ENCODE data around the gene MAGEC1.

MAGEC1 gene

DNA sequence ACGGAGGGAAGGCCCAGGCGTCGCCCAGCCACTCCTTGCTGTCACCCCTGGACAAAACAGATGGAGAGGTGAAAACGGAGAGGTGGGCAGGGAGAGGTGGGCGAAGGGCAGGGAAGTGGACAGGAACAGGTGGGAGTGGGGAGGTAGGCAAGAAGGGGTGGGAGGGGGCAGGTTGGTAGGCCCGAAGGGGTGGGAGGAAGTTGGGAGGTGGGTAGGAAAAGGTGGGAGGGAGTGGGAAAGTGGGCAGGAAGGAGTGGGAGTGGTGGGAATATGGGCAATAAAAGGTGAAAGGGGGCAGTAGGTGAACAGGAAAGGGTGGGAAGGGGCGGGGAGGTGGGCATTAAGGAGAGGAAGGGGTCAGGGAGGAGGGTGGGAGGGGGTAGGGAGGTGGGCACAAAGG is 9.0 kb upstream of the MAGEC1 start:
- TF ChIP-seq, protein P1, sequence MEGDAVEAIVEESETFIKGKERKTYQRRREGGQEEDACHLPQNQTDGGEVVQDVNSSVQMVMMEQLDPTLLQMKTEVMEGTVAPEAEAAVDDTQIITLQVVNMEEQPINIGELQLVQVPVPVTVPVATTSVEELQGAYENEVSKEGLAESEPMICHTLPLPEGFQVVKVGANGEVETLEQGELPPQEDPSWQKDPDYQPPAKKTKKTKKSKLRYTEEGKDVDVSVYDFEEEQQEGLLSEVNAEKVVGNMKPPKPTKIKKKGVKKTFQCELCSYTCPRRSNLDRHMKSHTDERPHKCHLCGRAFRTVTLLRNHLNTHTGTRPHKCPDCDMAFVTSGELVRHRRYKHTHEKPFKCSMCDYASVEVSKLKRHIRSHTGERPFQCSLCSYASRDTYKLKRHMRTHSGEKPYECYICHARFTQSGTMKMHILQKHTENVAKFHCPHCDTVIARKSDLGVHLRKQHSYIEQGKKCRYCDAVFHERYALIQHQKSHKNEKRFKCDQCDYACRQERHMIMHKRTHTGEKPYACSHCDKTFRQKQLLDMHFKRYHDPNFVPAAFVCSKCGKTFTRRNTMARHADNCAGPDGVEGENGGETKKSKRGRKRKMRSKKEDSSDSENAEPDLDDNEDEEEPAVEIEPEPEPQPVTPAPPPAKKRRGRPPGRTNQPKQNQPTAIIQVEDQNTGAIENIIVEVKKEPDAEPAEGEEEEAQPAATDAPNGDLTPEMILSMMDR (conservative IDR thresholded peaks at IDR 0.05; ENCODE audit: low read depth, low read length), result no peak
- Histone ChIP-seq H3K4me3 (IDR thresholded peaks at IDR 0.05; ENCODE audit: insufficient read depth, low read depth, low read length) (no peak overlapping the region), H4K20me1 (ENCODE audit: insufficient read depth) (no peaks in the 10 kb centered on the region), H3K4me2 (no peak overlapping the region), H2AFZ (ENCODE audit: low read depth) (no peak overlapping the region), H3K4me1 (ENCODE audit: low read depth, poor library complexity, severe bottlenecking) (no peaks in the 10 kb centered on the region), H3K9ac (no peak overlapping the region), H3K79me2 (ENCODE audit: insufficient read depth, low read depth) (no peaks in the 10 kb centered on the region), H3K36me3 (ENCODE audit: insufficient read depth) (no peaks in the 10 kb centered on the region), H3K27ac (no peak overlapping the region), H3K27me3 (ENCODE audit: insufficient read depth, low read depth) (no peaks in the 10 kb centered on the region)

DNA sequence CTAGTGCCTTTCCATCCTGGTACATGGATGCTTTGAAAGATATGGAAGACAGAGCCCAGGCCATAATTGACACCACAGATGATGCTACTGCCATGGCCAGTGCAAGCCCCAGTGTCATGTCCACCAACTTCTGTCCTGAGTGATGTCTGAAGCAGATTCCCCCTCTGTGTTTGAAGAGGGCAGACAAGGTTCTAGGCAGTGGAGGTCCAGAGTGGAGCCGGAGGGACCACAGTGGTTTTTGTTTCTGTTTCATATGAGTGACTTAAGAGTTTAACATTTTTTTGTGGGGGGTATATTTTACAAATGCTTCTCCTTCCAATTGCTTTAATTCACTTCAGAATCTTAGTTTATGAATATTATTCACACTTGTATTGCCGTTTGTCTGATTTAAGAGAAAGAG is 6.0 kb upstream of the MAGEC1 start:
- Histone ChIP-seq H3K9ac (no peak overlapping the region), H3K79me2 (ENCODE audit: insufficient read depth, low read depth) (no peaks in the 10 kb centered on the region), H3K4me2 (no peak overlapping the region), H3K4me3 (IDR thresholded peaks at IDR 0.05; ENCODE audit: insufficient read depth, low read depth, low read length) (no peak overlapping the region), H3K36me3 (ENCODE audit: insufficient read depth) (no peaks in the 10 kb centered on the region), H3K4me1 (ENCODE audit: low read depth, poor library complexity, severe bottlenecking) (no peaks in the 10 kb centered on the region), H4K20me1 (ENCODE audit: insufficient read depth) (no peaks in the 10 kb centered on the region), H2AFZ (ENCODE audit: low read depth) (no peak overlapping the region), H3K27ac (no peak overlapping the region), H3K27me3 (ENCODE audit: insufficient read depth, low read depth) (no peaks in the 10 kb centered on the region)
- TF ChIP-seq, protein P1 (conservative IDR thresholded peaks at IDR 0.05; ENCODE audit: low read depth, low read length), result no peak

DNA sequence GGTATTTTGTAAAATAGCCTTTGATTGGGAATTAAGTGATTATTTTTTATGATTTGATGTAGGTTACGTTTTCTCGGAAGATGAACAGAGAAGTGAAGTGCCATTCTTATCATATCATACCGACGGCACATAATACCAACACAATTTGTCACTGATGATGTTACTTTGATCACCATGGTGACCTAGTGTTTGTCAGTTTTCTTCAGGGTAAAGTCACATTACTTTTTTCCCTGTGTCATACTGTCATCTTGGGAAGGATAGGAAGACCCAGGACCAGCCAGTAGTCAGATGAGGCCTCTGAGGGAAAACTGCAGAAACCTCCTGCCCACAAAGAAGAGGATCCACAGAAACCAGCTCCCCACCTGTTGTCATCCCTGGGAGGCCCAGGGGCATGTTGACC is 1.3 kb upstream of the MAGEC1 start:
- Histone ChIP-seq H4K20me1 (ENCODE audit: insufficient read depth) (no peaks in the 10 kb centered on the region), H3K9ac (no peak overlapping the region), H3K36me3 (ENCODE audit: insufficient read depth) (no peaks in the 10 kb centered on the region), H3K4me2 (no peak overlapping the region), H3K27ac (no peak overlapping the region), H3K27me3 (ENCODE audit: insufficient read depth, low read depth) (no peaks in the 10 kb centered on the region), H2AFZ (ENCODE audit: low read depth) (no peak overlapping the region), H3K4me3 (IDR thresholded peaks at IDR 0.05; ENCODE audit: insufficient read depth, low read depth, low read length) (no peak overlapping the region), H3K79me2 (ENCODE audit: insufficient read depth, low read depth) (no peaks in the 10 kb centered on the region), H3K4me1 (ENCODE audit: low read depth, poor library complexity, severe bottlenecking) (no peaks in the 10 kb centered on the region)
- TF ChIP-seq, protein P1 (conservative IDR thresholded peaks at IDR 0.05; ENCODE audit: low read depth, low read length), result no peak

DNA sequence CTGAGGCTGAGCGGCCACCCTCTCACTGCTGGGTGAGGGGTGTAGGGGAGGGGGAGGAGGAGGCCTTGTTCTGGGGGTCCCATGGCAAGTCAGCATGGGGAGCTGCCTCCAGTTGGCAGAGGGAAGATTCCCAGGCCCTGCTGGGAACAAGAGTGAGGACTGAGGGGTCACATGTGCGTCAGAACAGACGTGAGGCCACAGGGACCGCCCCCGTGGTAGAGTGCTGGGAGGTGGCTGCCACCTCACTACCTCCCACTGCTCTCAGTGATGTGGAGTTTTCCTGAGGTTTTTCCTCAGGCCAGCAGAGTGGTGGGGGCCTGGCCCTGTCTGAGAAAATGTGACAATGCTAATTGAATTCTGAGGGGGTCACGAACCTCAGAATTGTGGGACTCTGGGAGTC is 568 bp downstream of the MAGEC1 start:
- Histone ChIP-seq H3K4me2 (no peak overlapping the region), H3K9ac (no peak overlapping the region), H3K27ac (no peak overlapping the region), H3K79me2 (ENCODE audit: insufficient read depth, low read depth) (no peaks in the 10 kb centered on the region), H3K4me1 (ENCODE audit: low read depth, poor library complexity, severe bottlenecking) (no peaks in the 10 kb centered on the region), H3K36me3 (ENCODE audit: insufficient read depth) (no peaks in the 10 kb centered on the region), H4K20me1 (ENCODE audit: insufficient read depth) (no peaks in the 10 kb centered on the region), H3K4me3 (IDR thresholded peaks at IDR 0.05; ENCODE audit: insufficient read depth, low read depth, low read length) (no peak overlapping the region), H3K27me3 (ENCODE audit: insufficient read depth, low read depth) (no peaks in the 10 kb centered on the region), H2AFZ (ENCODE audit: low read depth) (no peak overlapping the region)
- TF ChIP-seq, protein P1 (conservative IDR thresholded peaks at IDR 0.05; ENCODE audit: low read depth, low read length), result no peak

DNA sequence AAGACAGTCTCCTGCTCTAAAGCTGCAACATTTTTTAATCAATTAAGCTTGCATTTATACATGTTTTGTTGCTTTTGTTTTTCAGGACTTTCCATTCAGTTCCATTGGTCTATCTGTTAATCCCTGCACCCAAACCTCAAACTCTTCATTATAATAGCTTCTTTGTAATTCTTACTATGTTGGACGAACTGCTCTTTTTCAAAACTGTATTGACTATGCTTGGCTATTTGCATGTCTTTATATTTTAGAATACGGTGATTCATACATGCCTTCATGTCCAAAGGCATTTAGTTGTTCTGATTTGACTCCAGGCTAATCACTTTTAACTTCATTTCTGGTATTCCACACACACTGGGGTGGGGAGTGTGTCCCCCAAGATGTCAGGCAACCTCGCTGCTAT is 14.1 kb downstream of the MAGEC1 start:
- Histone ChIP-seq H3K27me3 (ENCODE audit: insufficient read depth, low read depth) (no peaks in the 10 kb centered on the region), H4K20me1 (ENCODE audit: insufficient read depth) (no peaks in the 10 kb centered on the region), H3K4me2 (no peak overlapping the region), H2AFZ (ENCODE audit: low read depth) (no peak overlapping the region), H3K27ac (no peak overlapping the region), H3K9ac (no peak overlapping the region), H3K4me3 (IDR thresholded peaks at IDR 0.05; ENCODE audit: insufficient read depth, low read depth, low read length) (no peak overlapping the region), H3K4me1 (ENCODE audit: low read depth, poor library complexity, severe bottlenecking) (no peaks in the 10 kb centered on the region), H3K36me3 (ENCODE audit: insufficient read depth) (no peaks in the 10 kb centered on the region), H3K79me2 (ENCODE audit: insufficient read depth, low read depth) (no peaks in the 10 kb centered on the region)
- TF ChIP-seq, protein P1 (conservative IDR thresholded peaks at IDR 0.05; ENCODE audit: low read depth, low read length), result no peak
